ENCODE results near the gene AMPH. TPM values are rescaled to one million over a fixed set of nuclear protein-coding genes. Genes with fewer than 3 reads are reported as not detected.

AMPH gene
- total RNA-seq, 1 experiment from 2014 or later = not detected

DNA sequence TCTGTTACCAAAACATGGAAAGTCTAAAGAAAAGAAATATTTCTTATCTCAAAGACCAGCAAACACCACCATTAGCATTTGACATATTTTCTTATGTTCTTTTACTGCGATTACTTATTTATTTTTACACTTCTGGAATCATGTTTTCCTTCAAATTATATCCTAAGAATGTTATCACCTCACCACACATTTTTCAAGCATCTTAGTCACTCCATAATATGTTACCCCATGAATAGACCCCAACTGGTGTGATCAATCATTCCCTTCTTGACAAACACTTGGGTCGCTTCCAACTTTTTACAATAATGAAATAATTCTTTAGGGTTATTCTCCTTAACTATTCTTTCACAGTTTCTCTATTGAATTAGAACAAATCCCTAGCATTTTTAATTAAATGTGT lies 67.4 kb downstream of the AMPH start (continued):
- TF ChIP-seq TCF7L2 (IDR thresholded peaks at IDR 0.05; ENCODE audit: borderline replicate concordance, extremely low read depth, insufficient read depth, insufficient read length) (no peak), EGR1 (IDR thresholded peaks at IDR 0.05; ENCODE audit: low read depth) (no peak), ZNF274 (IDR thresholded peaks at IDR 0.05; ENCODE audit: low read depth, low read length) (no peak)
- TF ChIP-seq, protein P1, sequence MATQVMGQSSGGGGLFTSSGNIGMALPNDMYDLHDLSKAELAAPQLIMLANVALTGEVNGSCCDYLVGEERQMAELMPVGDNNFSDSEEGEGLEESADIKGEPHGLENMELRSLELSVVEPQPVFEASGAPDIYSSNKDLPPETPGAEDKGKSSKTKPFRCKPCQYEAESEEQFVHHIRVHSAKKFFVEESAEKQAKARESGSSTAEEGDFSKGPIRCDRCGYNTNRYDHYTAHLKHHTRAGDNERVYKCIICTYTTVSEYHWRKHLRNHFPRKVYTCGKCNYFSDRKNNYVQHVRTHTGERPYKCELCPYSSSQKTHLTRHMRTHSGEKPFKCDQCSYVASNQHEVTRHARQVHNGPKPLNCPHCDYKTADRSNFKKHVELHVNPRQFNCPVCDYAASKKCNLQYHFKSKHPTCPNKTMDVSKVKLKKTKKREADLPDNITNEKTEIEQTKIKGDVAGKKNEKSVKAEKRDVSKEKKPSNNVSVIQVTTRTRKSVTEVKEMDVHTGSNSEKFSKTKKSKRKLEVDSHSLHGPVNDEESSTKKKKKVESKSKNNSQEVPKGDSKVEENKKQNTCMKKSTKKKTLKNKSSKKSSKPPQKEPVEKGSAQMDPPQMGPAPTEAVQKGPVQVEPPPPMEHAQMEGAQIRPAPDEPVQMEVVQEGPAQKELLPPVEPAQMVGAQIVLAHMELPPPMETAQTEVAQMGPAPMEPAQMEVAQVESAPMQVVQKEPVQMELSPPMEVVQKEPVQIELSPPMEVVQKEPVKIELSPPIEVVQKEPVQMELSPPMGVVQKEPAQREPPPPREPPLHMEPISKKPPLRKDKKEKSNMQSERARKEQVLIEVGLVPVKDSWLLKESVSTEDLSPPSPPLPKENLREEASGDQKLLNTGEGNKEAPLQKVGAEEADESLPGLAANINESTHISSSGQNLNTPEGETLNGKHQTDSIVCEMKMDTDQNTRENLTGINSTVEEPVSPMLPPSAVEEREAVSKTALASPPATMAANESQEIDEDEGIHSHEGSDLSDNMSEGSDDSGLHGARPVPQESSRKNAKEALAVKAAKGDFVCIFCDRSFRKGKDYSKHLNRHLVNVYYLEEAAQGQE (IDR thresholded peaks at IDR 0.05; ENCODE audit: low read depth) = no peak

DNA sequence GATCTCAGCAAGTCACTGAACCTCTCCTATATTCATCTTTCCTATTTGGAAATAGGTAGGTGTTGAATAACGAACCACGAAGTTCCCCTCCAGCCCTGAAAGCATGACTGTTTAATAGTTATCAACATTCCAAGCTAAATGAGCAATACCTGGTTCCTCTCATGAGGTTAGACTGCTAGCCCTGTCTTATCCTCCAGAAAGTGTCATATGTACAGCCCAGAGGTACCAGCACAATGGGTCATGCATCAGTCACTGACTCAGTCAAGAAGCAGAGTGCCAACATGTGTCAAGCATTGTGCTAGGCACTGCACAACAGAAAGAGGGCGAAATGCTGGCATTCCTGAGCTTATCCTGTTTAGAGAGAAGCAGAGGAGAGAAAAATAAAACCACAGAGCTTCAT lies 70.0 kb downstream of the AMPH start:
- TF ChIP-seq YY1 (IDR thresholded peaks at IDR 0.05; ENCODE audit: extremely low read depth, insufficient replicate concordance, low read depth, low read length) (no peak), ELF1 (IDR thresholded peaks at IDR 0.05; ENCODE audit: borderline replicate concordance, low read depth) (no peak), TCF7L2 (IDR thresholded peaks at IDR 0.05; ENCODE audit: borderline replicate concordance, extremely low read depth, insufficient read depth, insufficient read length) (no peak), ZNF274 (IDR thresholded peaks at IDR 0.05; ENCODE audit: low read depth, low read length) (no peak), EZH2phosphoT487 (IDR thresholded peaks at IDR 0.05; ENCODE audit: borderline replicate concordance) (no peak), SIN3A (IDR thresholded peaks at IDR 0.05; ENCODE audit: low read depth) (no peak), POLR2A (IDR thresholded peaks at IDR 0.05; ENCODE audit: borderline replicate concordance, extremely low read depth, insufficient read depth, insufficient read length) (no peak), SRF (IDR thresholded peaks at IDR 0.05; ENCODE audit: low read depth) (no peak), CBX3 (IDR thresholded peaks at IDR 0.05; ENCODE audit: low read depth) (no peak), ZFX (IDR thresholded peaks at IDR 0.05) (no peak)
- TF ChIP-seq, protein P2, sequence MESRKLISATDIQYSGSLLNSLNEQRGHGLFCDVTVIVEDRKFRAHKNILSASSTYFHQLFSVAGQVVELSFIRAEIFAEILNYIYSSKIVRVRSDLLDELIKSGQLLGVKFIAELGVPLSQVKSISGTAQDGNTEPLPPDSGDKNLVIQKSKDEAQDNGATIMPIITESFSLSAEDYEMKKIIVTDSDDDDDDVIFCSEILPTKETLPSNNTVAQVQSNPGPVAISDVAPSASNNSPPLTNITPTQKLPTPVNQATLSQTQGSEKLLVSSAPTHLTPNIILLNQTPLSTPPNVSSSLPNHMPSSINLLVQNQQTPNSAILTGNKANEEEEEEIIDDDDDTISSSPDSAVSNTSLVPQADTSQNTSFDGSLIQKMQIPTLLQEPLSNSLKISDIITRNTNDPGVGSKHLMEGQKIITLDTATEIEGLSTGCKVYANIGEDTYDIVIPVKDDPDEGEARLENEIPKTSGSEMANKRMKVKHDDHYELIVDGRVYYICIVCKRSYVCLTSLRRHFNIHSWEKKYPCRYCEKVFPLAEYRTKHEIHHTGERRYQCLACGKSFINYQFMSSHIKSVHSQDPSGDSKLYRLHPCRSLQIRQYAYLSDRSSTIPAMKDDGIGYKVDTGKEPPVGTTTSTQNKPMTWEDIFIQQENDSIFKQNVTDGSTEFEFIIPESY (IDR thresholded peaks at IDR 0.05; ENCODE audit: extremely low read depth, insufficient replicate concordance, low read length) = no peak
- TF ChIP-seq, protein P3, sequence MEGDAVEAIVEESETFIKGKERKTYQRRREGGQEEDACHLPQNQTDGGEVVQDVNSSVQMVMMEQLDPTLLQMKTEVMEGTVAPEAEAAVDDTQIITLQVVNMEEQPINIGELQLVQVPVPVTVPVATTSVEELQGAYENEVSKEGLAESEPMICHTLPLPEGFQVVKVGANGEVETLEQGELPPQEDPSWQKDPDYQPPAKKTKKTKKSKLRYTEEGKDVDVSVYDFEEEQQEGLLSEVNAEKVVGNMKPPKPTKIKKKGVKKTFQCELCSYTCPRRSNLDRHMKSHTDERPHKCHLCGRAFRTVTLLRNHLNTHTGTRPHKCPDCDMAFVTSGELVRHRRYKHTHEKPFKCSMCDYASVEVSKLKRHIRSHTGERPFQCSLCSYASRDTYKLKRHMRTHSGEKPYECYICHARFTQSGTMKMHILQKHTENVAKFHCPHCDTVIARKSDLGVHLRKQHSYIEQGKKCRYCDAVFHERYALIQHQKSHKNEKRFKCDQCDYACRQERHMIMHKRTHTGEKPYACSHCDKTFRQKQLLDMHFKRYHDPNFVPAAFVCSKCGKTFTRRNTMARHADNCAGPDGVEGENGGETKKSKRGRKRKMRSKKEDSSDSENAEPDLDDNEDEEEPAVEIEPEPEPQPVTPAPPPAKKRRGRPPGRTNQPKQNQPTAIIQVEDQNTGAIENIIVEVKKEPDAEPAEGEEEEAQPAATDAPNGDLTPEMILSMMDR (IDR thresholded peaks at IDR 0.05 in 2 of 3, conservative IDR thresholded peaks at IDR 0.05 in 1 of 3; ENCODE audit: borderline replicate concordance in 1 of 3, insufficient read depth in 1 of 3, low read depth in 2 of 3, low read length in 2 of 3) = no peak
- H3K9me3 ChIP-seq (ENCODE audit: control insufficient read depth in 1 of 2, insufficient read depth in 1 of 2, low read depth in 1 of 2, low read length in 2 of 2) = no peaks in the 10 kb centered on the region
- H3K79me2 ChIP-seq (ENCODE audit: insufficient read depth, low read length) = no peaks in the 10 kb centered on the region
- peaks cover 12% of the 10 kb centered on the region; the same call in 1 of the 2 replicates for H3K27me3 ChIP-seq (ENCODE audit: insufficient read depth, low read length)
- BruUV-seq (replicated peaks) = no TSS peak
- H3K9me2 ChIP-seq (ENCODE audit: insufficient read depth) = no peaks in the 10 kb centered on the region
- no peaks in the 10 kb centered on the region for H3K36me3 ChIP-seq (ENCODE audit: control insufficient read depth in 1 of 2, insufficient read depth in 2 of 2, low read length in 2 of 2)
- no peak for DNase-seq (ENCODE audit: low read depth, low spot score)
- ChIA-PET POLR2A (no interaction called here), CTCF (no interaction called here), RAD21 (ENCODE audit: low non-redundant PET in 1 of 2, low total read pairs in 2 of 2, uncharacterized antibody in 2 of 2, unreplicated experiment in 2 of 2) (no interaction called here)
- ATAC-seq = no peak; the same call in 1 of the 2 replicates
- H3K4me1 ChIP-seq (ENCODE audit: control insufficient read depth in 1 of 2, insufficient read depth in 2 of 2, low read length in 2 of 2) = no peaks in the 10 kb centered on the region
- no peak overlapping the region for H3K4me2 ChIP-seq (ENCODE audit: low read length)
- H3K9ac ChIP-seq (ENCODE audit: low read length) = no peak overlapping the region
- intact Hi-C loops (cut with micrococcal nuclease) = no loop called here
- H3K27ac ChIP-seq (ENCODE audit: low read depth, low read length) = no peak overlapping the region
- no peak overlapping the region for H2AFZ ChIP-seq (ENCODE audit: low read depth, low read length, poor library complexity, severe bottlenecking)
- H4K20me1 ChIP-seq (ENCODE audit: insufficient read depth) = no peaks in the 10 kb centered on the region
- H3K4me3 ChIP-seq (replicated peaks in 1 of 2; ENCODE audit: low read depth in 1 of 2, low read length in 2 of 2) = no peak overlapping the region

Data from HCT116 (cell line).